Kasumi-1 (cell line): ENCODE results near the gene HS3ST3A1.

ENCODE experiments used
- DNase-seq, 2 experiments: peaks; one replicate each; lab custom pipeline; 2025; lab: John Stamatoyannopoulos, UW

Gene HS3ST3A1

GRCh38 chr17:13601776-13602551 is at the start of gene HS3ST3A1:
HS3ST3A1 (minus strand) TSS chr17:13601929; CDS start chr17:13601129, 800 bp downstream.
- DNase-seq = no peak

- no peak for DNase-seq
Measured at GRCh38 chr17:13650096-13650675, 48.5 kb upstream of the HS3ST3A1 start.

- DNase-seq = no peak
Measured at GRCh38 chr17:13647543-13648021, 45.9 kb upstream of the HS3ST3A1 start.

- no peak for DNase-seq
Measured at GRCh38 chr17:13646969-13647542, 45.3 kb upstream of the HS3ST3A1 start.

- no peak for DNase-seq
Measured at GRCh38 chr17:13646411-13646810, 44.7 kb upstream of the HS3ST3A1 start.

GRCh38 chr17:13643180-13643579 is 41.5 kb upstream of the HS3ST3A1 start:
- no peak for DNase-seq

GRCh38 chr17:13642188-13642587 is 40.5 kb upstream of the HS3ST3A1 start:
- no peak for DNase-seq

- no peak for DNase-seq
Measured at GRCh38 chr17:13640551-13640950, 38.8 kb upstream of the HS3ST3A1 start.

- no peak for DNase-seq
Measured at GRCh38 chr17:13638855-13639458, 37.2 kb upstream of the HS3ST3A1 start.

GRCh38 chr17:13636951-13637350 is 35.2 kb upstream of the HS3ST3A1 start:
- no peak for DNase-seq

GRCh38 chr17:13635951-13636350 is 34.2 kb upstream of the HS3ST3A1 start:
- DNase-seq = no peak

GRCh38 chr17:13634021-13634420 is 32.3 kb upstream of the HS3ST3A1 start:
- DNase-seq = no peak

GRCh38 chr17:13631529-13631928 is 29.8 kb upstream of the HS3ST3A1 start:
- DNase-seq = no peak

- no peak for DNase-seq
Measured at GRCh38 chr17:13626703-13627102, 25.0 kb upstream of the HS3ST3A1 start.

GRCh38 chr17:13619462-13619861 is 17.7 kb upstream of the HS3ST3A1 start:
- DNase-seq = no peak

- DNase-seq = no peak
Measured at GRCh38 chr17:13616031-13616430, 14.3 kb upstream of the HS3ST3A1 start.

GRCh38 chr17:13609941-13610340 is 8.2 kb upstream of the HS3ST3A1 start:
- no peak for DNase-seq

- DNase-seq = no peak
Measured at GRCh38 chr17:13601322-13601775, 380 bp downstream of the HS3ST3A1 start.

- DNase-seq = no peak
Measured at GRCh38 chr17:13600475-13601321, 1.0 kb downstream of the HS3ST3A1 start.

GRCh38 chr17:13599864-13600263 is 1.9 kb downstream of the HS3ST3A1 start:
- DNase-seq = no peak

- no peak for DNase-seq
Measured at GRCh38 chr17:13599168-13599577, 2.6 kb downstream of the HS3ST3A1 start.
